SK-N-SH (cell line): Measurements from ENCODE around the gene STK25. TPM values are rescaled to one million over a fixed set of nuclear protein-coding genes. Genes with fewer than 3 reads are reported as not detected.

Experiments used
- CTCF ChIA-PET: fragments of 300-600, 350-600 bp; formaldehyde crosslinking; extraction: SDS; loops from one replicate; lab custom pipeline; 2021; lab: Yijun Ruan, JAX
- POLR2A ChIA-PET: fragments of 350-600 bp; sonication (Branson Sonifier 250); formaldehyde crosslinking; extraction: SDS; loops from one replicate; lab custom pipeline; 2020; ENCODE audit warnings: antibody characterized with exemption, inconsistent platforms; lab: Yijun Ruan, JAX
- DNase-seq: peaks from one replicate; pipeline ENCODE4 v3.0.0; 2012
- H2AFZ ChIP-seq: fragments of 200-600 bp; sonication (generic); 2 replicates; pipeline ENCODE4 v1.8.1; 2016; ENCODE audit warnings: antibody characterized with exemption, mild to moderate bottlenecking, low read depth
- H3F3A ChIP-seq: fragments of 200-600 bp; sonication (generic); replicated peaks from 2 replicates; pipeline ENCODE3; 2016; ENCODE audit warnings: antibody characterized with exemption, mild to moderate bottlenecking; ENCODE audit not compliant: insufficient read depth
- H3K27ac ChIP-seq, 2 experiments: fragments of 200-500 bp in 1 of 2; fragments of 200-600 bp in 1 of 2; sonication (Bioruptor generic) in 1 of 2; sonication (generic), shearing (Covaris generic) in 1 of 2; 2 replicates each; pipeline versions ENCODE4 v1.5.1 to v1.6.1; 2014 to 2016; ENCODE audit warnings: low read depth in 2 of 2, inconsistent platforms in 1 of 2, low read length in 1 of 2, mild to moderate bottlenecking in 1 of 2, mixed read lengths in 1 of 2
- H3K27me3 ChIP-seq: fragments of 200-600 bp; sonication (generic), shearing (Covaris generic); 2 replicates; pipeline ENCODE4 v1.6.1; 2016; ENCODE audit warnings: mixed run types; ENCODE audit not compliant: insufficient read depth
- H3K36me3 ChIP-seq, 2 experiments: fragments of 200-500 bp in 1 of 2; fragments of 200-600 bp in 1 of 2; sonication (Bioruptor generic) in 1 of 2; sonication (generic) in 1 of 2; replicated peaks in 1 of 2; 2 replicates each; pipeline versions ENCODE3 to v1.5.1; 2014 to 2016; ENCODE audit warnings: low read length in 1 of 2, mild to moderate bottlenecking in 1 of 2; ENCODE audit not compliant: insufficient read depth in 2 of 2, control insufficient read depth in 1 of 2
- H3K4me1 ChIP-seq, 2 experiments: fragments of 200-500 bp in 1 of 2; fragments of 200-600 bp in 1 of 2; sonication (Bioruptor generic) in 1 of 2; sonication (generic), shearing (Covaris generic) in 1 of 2; 2 replicates each; pipeline versions ENCODE4 v1.5.1 to v1.6.1; 2014 to 2016; ENCODE audit warnings: low read depth in 1 of 2, low read length in 1 of 2, mixed run types in 1 of 2; ENCODE audit not compliant: insufficient read depth in 2 of 2, control insufficient read depth in 1 of 2
- H3K4me2 ChIP-seq: fragments of 200-600 bp; sonication (generic), shearing (Covaris generic); 2 replicates; pipeline ENCODE4 v1.6.1; 2017; ENCODE audit warnings: mixed run types
- H3K4me3 ChIP-seq, 2 experiments: fragments of 200-500 bp in 1 of 2; fragments of 200-600 bp in 1 of 2; sonication (Bioruptor generic) in 1 of 2; sonication (generic), shearing (Covaris generic) in 1 of 2; 2 replicates each; pipeline versions ENCODE4 v1.5.1 to v1.8.1; 2014 to 2016; ENCODE audit warnings: low read depth in 2 of 2, inconsistent platforms in 1 of 2, low read length in 1 of 2, mild to moderate bottlenecking in 1 of 2, mixed read lengths in 1 of 2, moderate library complexity in 1 of 2
- H3K79me2 ChIP-seq: fragments of 200-600 bp; sonication (generic); 2 replicates; pipeline ENCODE4 v1.8.1; 2017; ENCODE audit warnings: mild to moderate bottlenecking; ENCODE audit not compliant: insufficient read depth
- H3K9ac ChIP-seq: fragments of 200-600 bp; sonication (generic); 2 replicates; pipeline ENCODE4 v1.6.1; 2017; ENCODE audit warnings: mixed run types
- H3K9me2 ChIP-seq: fragments of 200-600 bp; sonication (generic); 2 replicates; pipeline ENCODE4 v1.6.1; 2017; ENCODE audit warnings: mixed run types
- H3K9me3 ChIP-seq: fragments of 200-600 bp; sonication (generic); 2 replicates; pipeline ENCODE4 v1.6.1; 2017; ENCODE audit warnings: mixed run types, mild to moderate bottlenecking, moderate library complexity
- H4K20me1 ChIP-seq: fragments of 200-600 bp; sonication (generic); 2 replicates; pipeline ENCODE4 v1.6.1; 2017; ENCODE audit warnings: mild to moderate bottlenecking, mixed run types; ENCODE audit not compliant: insufficient read depth
- ELF1 ChIP-seq: IDR thresholded peaks from 2 replicates; pipeline ENCODE4 v1.4.0; 2012
- FOSL2 ChIP-seq: IDR thresholded peaks from 2 replicates; pipeline ENCODE4 v1.4.0; 2012; ENCODE audit warnings: low read depth, mild to moderate bottlenecking, moderate library complexity, borderline replicate concordance
- FOXM1 ChIP-seq: IDR thresholded peaks from 2 replicates; pipeline ENCODE4 v1.4.0; 2012; ENCODE audit warnings: low read depth, mild to moderate bottlenecking
- GABPA ChIP-seq: IDR thresholded peaks from 2 replicates; pipeline ENCODE4 v1.4.0; 2012; ENCODE audit warnings: low read depth, mild to moderate bottlenecking
- MEF2A ChIP-seq: IDR thresholded peaks from 2 replicates; pipeline ENCODE4 v1.4.0; 2012; ENCODE audit warnings: low read depth, borderline replicate concordance
- MXI1 ChIP-seq: IDR thresholded peaks from 2 replicates; pipeline ENCODE4 v1.6.1; 2012; ENCODE audit warnings: mild to moderate bottlenecking, low read depth, low read length, improper control_type of control experiment
- NFIC ChIP-seq: IDR thresholded peaks from 2 replicates; pipeline ENCODE4 v1.4.0; 2012; ENCODE audit warnings: borderline replicate concordance
- NRF1 ChIP-seq: IDR thresholded peaks from 2 replicates; pipeline ENCODE4 v1.6.1; 2012; ENCODE audit warnings: low read depth, mild to moderate bottlenecking, low read length
- POLR2AphosphoS5 ChIP-seq: IDR thresholded peaks from 2 replicates; pipeline ENCODE4 v1.6.1; 2012; ENCODE audit warnings: low read depth, low read length
- RCOR1 ChIP-seq: fragments of 150-350 bp; IDR thresholded peaks from 2 replicates; pipeline ENCODE4 v1.6.1; 2017; ENCODE audit warnings: antibody characterized with exemption, low read length
- RXRA ChIP-seq: IDR thresholded peaks from 2 replicates; pipeline ENCODE4 v1.4.0; 2012; ENCODE audit warnings: low read depth, mild to moderate bottlenecking, borderline replicate concordance
- SIN3A ChIP-seq: IDR thresholded peaks from 2 replicates; pipeline ENCODE4 v1.6.1; 2012; ENCODE audit warnings: low read depth, mild to moderate bottlenecking, low read length, moderate library complexity, borderline replicate concordance
- SMC3 ChIP-seq: IDR thresholded peaks from 2 replicates; pipeline ENCODE4 v1.6.1; 2012; ENCODE audit warnings: low read depth, low read length, improper control_type of control experiment
- TCF12 ChIP-seq: IDR thresholded peaks from 2 replicates; pipeline ENCODE4 v1.4.0; 2012
- WGBS: methylation state at CpG from one replicate; pipeline ENCODE4 v1.1.6; 2017; ENCODE audit warnings: low lambda C conversion rate; 5-methylcytosine and 5-hydroxymethylcytosine counted together
- polyA plus RNA-seq, 3 experiments: library from polyadenylated mRNA; depleted of rRNA; stranded (reverse); fragments of >200 nt; gene quantifications; 2 replicates each; pipeline ENCODE4 v1.2.3, GENCODE V29; 2012
- TF ChIP-seq, protein P1 (sequence below): IDR thresholded peaks from 2 replicates; pipeline ENCODE4 v1.6.1; 2012; ENCODE audit warnings: mild to moderate bottlenecking, low read depth, low read length, moderate library complexity
- TF ChIP-seq, protein P2 (sequence below): IDR thresholded peaks from 2 replicates; pipeline ENCODE4 v1.4.0; 2012; ENCODE audit warnings: low read depth, borderline replicate concordance
- TF ChIP-seq, protein P3 (sequence below): IDR thresholded peaks from 2 replicates; pipeline ENCODE4 v1.4.0; 2012; ENCODE audit warnings: low read depth
- TF ChIP-seq, protein P4 (sequence below): IDR thresholded peaks from 2 replicates; pipeline ENCODE4; 2012

The STK25 gene
- polyA plus RNA-seq, 1 of the 3 experiments (the other 2 are of a cell fraction): 236 TPM

DNA sequence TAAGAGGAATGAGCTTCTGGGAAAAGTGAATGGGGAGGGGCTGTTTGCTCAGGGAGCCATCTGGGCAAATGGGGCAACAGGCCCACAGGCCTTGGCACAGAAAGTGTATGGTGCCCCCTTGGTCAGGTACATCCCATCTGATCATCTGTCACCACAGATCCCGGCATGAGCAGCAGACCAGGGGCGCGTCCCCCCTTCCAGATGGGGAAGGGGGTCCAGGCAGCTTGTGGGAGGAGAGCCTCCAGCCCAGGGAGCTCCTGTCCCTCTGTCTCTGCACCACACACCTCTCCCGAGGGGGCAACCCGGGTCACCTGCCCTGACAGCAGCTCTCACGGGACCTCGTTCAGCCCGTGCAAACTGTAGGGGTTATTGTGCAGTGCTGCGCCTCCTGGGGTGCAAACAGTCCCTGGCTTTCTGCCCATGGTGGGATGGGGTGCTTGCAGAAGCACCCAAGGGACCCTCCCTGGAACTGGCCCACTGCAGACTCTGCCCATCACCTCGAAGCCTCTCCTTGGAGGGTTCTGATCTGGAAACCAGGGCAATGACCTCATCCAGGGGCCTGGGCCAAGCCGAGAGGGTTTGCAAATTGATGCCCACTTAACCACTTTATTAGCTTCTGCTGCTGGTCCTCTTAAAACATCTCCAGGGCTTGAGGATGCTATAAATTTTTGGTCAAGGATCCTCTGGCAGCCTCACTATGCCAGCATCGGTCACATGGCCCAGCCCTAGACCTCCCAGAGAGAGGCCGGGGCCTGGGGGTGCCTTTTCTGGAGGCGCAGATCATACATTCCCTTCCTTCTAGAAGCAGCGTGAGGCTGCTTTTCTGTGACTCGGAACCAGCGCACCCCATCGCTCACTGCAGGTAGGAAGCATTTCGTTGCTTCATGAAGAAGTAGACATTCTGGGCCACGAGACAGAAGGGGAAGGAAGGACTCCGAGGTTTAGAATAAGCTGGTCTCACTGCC is 42.5 kb upstream of the STK25 start:
- WGBS: 79% methylated on average over 11 of the region's 21 CpGs
- H3F3A ChIP-seq: no peaks in the 10 kb centered on the region
- H3K36me3 ChIP-seq: no peaks in the 10 kb centered on the region
- ChIA-PET POLR2A (no interaction called here), CTCF (interaction anchor here (1.1 to 2.8 kb wide), 3 partner anchors 48 to 111 kb away, joined by 3 to 15 read pairs (median 4); no protein-coding TSS in a partner anchor)
- H3K27ac ChIP-seq: no peak overlapping the region
- no peaks in the 10 kb centered on the region for H3K27me3 ChIP-seq
- no peak overlapping the region for H3K9ac ChIP-seq
- H4K20me1 ChIP-seq: no peaks in the 10 kb centered on the region
- H2AFZ ChIP-seq: no peak overlapping the region
- no peak for DNase-seq
- TF ChIP-seq SIN3A (no peak), SMC3 (no peak), NFIC (no peak), POLR2AphosphoS5 (no peak), TCF12 (no peak), FOSL2 (no peak), GABPA (no peak), ELF1 (no peak), MEF2A (no peak), MXI1 (no peak), NRF1 (no peak), RCOR1 (no peak), RXRA (no peak), FOXM1 (no peak)
- TF ChIP-seq, protein P1, sequence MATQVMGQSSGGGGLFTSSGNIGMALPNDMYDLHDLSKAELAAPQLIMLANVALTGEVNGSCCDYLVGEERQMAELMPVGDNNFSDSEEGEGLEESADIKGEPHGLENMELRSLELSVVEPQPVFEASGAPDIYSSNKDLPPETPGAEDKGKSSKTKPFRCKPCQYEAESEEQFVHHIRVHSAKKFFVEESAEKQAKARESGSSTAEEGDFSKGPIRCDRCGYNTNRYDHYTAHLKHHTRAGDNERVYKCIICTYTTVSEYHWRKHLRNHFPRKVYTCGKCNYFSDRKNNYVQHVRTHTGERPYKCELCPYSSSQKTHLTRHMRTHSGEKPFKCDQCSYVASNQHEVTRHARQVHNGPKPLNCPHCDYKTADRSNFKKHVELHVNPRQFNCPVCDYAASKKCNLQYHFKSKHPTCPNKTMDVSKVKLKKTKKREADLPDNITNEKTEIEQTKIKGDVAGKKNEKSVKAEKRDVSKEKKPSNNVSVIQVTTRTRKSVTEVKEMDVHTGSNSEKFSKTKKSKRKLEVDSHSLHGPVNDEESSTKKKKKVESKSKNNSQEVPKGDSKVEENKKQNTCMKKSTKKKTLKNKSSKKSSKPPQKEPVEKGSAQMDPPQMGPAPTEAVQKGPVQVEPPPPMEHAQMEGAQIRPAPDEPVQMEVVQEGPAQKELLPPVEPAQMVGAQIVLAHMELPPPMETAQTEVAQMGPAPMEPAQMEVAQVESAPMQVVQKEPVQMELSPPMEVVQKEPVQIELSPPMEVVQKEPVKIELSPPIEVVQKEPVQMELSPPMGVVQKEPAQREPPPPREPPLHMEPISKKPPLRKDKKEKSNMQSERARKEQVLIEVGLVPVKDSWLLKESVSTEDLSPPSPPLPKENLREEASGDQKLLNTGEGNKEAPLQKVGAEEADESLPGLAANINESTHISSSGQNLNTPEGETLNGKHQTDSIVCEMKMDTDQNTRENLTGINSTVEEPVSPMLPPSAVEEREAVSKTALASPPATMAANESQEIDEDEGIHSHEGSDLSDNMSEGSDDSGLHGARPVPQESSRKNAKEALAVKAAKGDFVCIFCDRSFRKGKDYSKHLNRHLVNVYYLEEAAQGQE: no peak
- TF ChIP-seq, protein P2, sequence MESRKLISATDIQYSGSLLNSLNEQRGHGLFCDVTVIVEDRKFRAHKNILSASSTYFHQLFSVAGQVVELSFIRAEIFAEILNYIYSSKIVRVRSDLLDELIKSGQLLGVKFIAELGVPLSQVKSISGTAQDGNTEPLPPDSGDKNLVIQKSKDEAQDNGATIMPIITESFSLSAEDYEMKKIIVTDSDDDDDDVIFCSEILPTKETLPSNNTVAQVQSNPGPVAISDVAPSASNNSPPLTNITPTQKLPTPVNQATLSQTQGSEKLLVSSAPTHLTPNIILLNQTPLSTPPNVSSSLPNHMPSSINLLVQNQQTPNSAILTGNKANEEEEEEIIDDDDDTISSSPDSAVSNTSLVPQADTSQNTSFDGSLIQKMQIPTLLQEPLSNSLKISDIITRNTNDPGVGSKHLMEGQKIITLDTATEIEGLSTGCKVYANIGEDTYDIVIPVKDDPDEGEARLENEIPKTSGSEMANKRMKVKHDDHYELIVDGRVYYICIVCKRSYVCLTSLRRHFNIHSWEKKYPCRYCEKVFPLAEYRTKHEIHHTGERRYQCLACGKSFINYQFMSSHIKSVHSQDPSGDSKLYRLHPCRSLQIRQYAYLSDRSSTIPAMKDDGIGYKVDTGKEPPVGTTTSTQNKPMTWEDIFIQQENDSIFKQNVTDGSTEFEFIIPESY: no peak
- TF ChIP-seq, protein P3, sequence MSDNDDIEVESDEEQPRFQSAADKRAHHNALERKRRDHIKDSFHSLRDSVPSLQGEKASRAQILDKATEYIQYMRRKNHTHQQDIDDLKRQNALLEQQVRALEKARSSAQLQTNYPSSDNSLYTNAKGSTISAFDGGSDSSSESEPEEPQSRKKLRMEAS: no peak
- TF ChIP-seq, protein P4, sequence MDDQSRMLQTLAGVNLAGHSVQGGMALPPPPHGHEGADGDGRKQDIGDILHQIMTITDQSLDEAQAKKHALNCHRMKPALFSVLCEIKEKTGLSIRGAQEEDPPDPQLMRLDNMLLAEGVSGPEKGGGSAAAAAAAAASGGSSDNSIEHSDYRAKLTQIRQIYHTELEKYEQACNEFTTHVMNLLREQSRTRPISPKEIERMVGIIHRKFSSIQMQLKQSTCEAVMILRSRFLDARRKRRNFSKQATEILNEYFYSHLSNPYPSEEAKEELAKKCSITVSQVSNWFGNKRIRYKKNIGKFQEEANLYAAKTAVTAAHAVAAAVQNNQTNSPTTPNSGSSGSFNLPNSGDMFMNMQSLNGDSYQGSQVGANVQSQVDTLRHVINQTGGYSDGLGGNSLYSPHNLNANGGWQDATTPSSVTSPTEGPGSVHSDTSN: no peak
- no peak overlapping the region for H3K4me3 ChIP-seq
- no peaks in the 10 kb centered on the region for H3K9me2 ChIP-seq
- H3K4me1 ChIP-seq: peaks cover 3 to 4% of the 10 kb centered on the region in 2 experiments; a peak in 2 of 4 replicates
- H3K4me2 ChIP-seq: no peak overlapping the region
- H3K79me2 ChIP-seq: no peaks in the 10 kb centered on the region
- no peaks in the 10 kb centered on the region for H3K9me3 ChIP-seq
